ENCODE measurements around the gene COL1A2. TPM values are rescaled to one million over a fixed set of nuclear protein-coding genes. Genes with fewer than 3 reads are reported as not detected.
A peak's percentile ranks its signal among the peaks of the same experiment; 100 is the strongest.

The COL1A2 gene
- total and polyA plus RNA-seq, 2 donors (not counting 1 experiment from before 2014, with no cell fraction given) = 2,400 to 3,638 TPM

DNA sequence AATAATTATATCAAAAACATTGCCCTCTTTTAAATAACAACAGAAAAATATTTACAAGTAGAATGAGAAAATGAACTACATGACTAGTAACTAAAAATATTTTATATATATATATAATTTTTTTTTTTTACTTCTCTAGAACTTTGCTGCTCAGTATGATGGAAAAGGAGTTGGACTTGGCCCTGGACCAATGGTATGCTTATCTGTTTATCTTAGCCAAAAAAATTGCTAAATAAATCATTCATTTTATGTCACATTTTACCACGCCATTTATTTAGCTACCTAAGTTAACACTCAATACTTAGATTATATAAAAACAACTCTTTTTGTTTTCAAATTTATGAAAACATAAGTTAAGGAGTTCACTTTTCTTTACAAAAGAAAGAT, 6.7 kb downstream of the COL1A2 start:
- Histone ChIP-seq H4K20me1 (ENCODE audit: control insufficient read depth, extremely low read depth, insufficient read depth, low read length) (peaks cover 14% of the 10 kb centered on the region), H3K9me3 (ENCODE audit: control insufficient read depth, insufficient read depth, low read depth, low read length) (no peaks in the 10 kb centered on the region)

DNA sequence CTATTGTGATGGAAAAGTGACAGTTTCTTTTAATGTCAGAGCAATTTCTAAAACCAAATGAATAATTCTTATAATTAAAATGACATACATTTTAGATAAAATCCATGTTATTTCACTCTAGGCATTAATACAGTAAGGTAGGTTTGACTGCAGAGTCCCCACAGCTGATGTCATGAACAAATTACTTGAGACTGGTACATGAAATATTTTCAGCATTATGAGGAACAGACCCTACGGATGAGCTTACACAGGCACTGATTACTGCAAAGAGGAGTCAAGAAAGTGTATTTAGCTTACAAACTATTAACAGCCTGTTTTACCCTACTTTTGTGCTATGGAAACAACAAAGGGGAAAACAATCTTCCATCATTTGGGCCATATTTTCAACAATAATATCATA, 8.9 kb downstream of the COL1A2 start:
- H3K36me3 ChIP-seq (ENCODE audit: control insufficient read depth, insufficient read depth, low read length) = peaks cover 26% of the 10 kb centered on the region
- H3K27me3 ChIP-seq (ENCODE audit: control insufficient read depth, insufficient read depth, low read length) = no peaks in the 10 kb centered on the region
- no peak overlapping the region for H3K4me2 ChIP-seq (ENCODE audit: extremely low read depth, insufficient read depth, low read length)
- H3K79me2 ChIP-seq (ENCODE audit: control insufficient read depth, insufficient read depth, low read length) = peaks cover 89% of the 10 kb centered on the region
- DNase-seq (ENCODE audit: low read depth in 2 of 2) = no peak
- peaks cover 20% of the 10 kb centered on the region for H3K4me1 ChIP-seq (ENCODE audit: control insufficient read depth, extremely low read depth, insufficient read depth, low read length)
- H3K9me3 ChIP-seq (ENCODE audit: control insufficient read depth, insufficient read depth, low read depth, low read length) = no peaks in the 10 kb centered on the region
- peaks cover 7% of the 10 kb centered on the region for H4K20me1 ChIP-seq (ENCODE audit: control insufficient read depth, extremely low read depth, insufficient read depth, low read length)
- no peak overlapping the region for H2AFZ ChIP-seq (ENCODE audit: low read length)
- H3K27ac ChIP-seq (ENCODE audit: insufficient read depth, low read length) = no peak overlapping the region
- no peak overlapping the region for H3K9ac ChIP-seq (ENCODE audit: insufficient read depth, low read length)
- TF ChIP-seq EZH2 (IDR thresholded peaks at IDR 0.05; ENCODE audit: low read length, missing control alignments) = no peak
- TF ChIP-seq, protein P1, sequence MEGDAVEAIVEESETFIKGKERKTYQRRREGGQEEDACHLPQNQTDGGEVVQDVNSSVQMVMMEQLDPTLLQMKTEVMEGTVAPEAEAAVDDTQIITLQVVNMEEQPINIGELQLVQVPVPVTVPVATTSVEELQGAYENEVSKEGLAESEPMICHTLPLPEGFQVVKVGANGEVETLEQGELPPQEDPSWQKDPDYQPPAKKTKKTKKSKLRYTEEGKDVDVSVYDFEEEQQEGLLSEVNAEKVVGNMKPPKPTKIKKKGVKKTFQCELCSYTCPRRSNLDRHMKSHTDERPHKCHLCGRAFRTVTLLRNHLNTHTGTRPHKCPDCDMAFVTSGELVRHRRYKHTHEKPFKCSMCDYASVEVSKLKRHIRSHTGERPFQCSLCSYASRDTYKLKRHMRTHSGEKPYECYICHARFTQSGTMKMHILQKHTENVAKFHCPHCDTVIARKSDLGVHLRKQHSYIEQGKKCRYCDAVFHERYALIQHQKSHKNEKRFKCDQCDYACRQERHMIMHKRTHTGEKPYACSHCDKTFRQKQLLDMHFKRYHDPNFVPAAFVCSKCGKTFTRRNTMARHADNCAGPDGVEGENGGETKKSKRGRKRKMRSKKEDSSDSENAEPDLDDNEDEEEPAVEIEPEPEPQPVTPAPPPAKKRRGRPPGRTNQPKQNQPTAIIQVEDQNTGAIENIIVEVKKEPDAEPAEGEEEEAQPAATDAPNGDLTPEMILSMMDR (conservative IDR thresholded peaks at IDR 0.05 in 1 of 2, IDR thresholded peaks at IDR 0.05 in 1 of 2; ENCODE audit: low read depth in 1 of 2, low read length in 2 of 2) = no peak
- peak overlapping the region in 2 of 4 experiments; percentile 10 to 97 for H3K4me3 ChIP-seq (replicated peaks in 1 of 4; ENCODE audit: control extremely low read depth in 1 of 4, insufficient read depth in 1 of 4, low read depth in 3 of 4, low read length in 4 of 4)

More for the DNA sequence above, 6.7 kb downstream of the COL1A2 start:
- Histone ChIP-seq H3K79me2 (ENCODE audit: control insufficient read depth, insufficient read depth, low read length) (peaks cover 93% of the 10 kb centered on the region), H3K4me2 (ENCODE audit: extremely low read depth, insufficient read depth, low read length) (peak overlapping the region; percentile 54), H3K4me3 (replicated peaks in 1 of 4; ENCODE audit: control extremely low read depth in 1 of 4, insufficient read depth in 1 of 4, low read depth in 3 of 4, low read length in 4 of 4) (peak overlapping the region in 2 of 4 experiments; percentile 17 to 97), H3K27me3 (ENCODE audit: control insufficient read depth, insufficient read depth, low read length) (no peaks in the 10 kb centered on the region), H3K27ac (ENCODE audit: insufficient read depth, low read length) (peak overlapping the region; percentile 63), H3K36me3 (ENCODE audit: control insufficient read depth, insufficient read depth, low read length) (peaks cover 30% of the 10 kb centered on the region), H3K4me1 (ENCODE audit: control insufficient read depth, extremely low read depth, insufficient read depth, low read length) (peaks cover 12% of the 10 kb centered on the region), H2AFZ (ENCODE audit: low read length) (no peak overlapping the region), H3K9ac (ENCODE audit: insufficient read depth, low read length) (no peak overlapping the region)
- no peak for DNase-seq (ENCODE audit: low read depth in 2 of 2)
- TF ChIP-seq EZH2 (IDR thresholded peaks at IDR 0.05; ENCODE audit: low read length, missing control alignments) = no peak
- TF ChIP-seq, protein P1 (conservative IDR thresholded peaks at IDR 0.05 in 1 of 2, IDR thresholded peaks at IDR 0.05 in 1 of 2; ENCODE audit: low read depth in 1 of 2, low read length in 2 of 2) = no peak

GRCh38 chr7:94405506-94405905, 10.8 kb downstream of the COL1A2 start:
- Histone ChIP-seq H3K4me2 (ENCODE audit: extremely low read depth, insufficient read depth, low read length) (no peak overlapping the region), H3K4me1 (ENCODE audit: control insufficient read depth, extremely low read depth, insufficient read depth, low read length) (peaks cover 24% of the 10 kb centered on the region), H3K4me3 (replicated peaks in 1 of 4; ENCODE audit: control extremely low read depth in 1 of 4, insufficient read depth in 1 of 4, low read depth in 3 of 4, low read length in 4 of 4) (peak overlapping the region in 1 of 4 experiments; percentile 19), H3K79me2 (ENCODE audit: control insufficient read depth, insufficient read depth, low read length) (peaks cover 86% of the 10 kb centered on the region), H3K36me3 (ENCODE audit: control insufficient read depth, insufficient read depth, low read length) (peaks cover 28% of the 10 kb centered on the region), H3K9me3 (ENCODE audit: control insufficient read depth, insufficient read depth, low read depth, low read length) (no peaks in the 10 kb centered on the region), H3K27me3 (ENCODE audit: control insufficient read depth, insufficient read depth, low read length) (no peaks in the 10 kb centered on the region), H2AFZ (ENCODE audit: low read length) (no peak overlapping the region), H3K9ac (ENCODE audit: insufficient read depth, low read length) (no peak overlapping the region), H4K20me1 (ENCODE audit: control insufficient read depth, extremely low read depth, insufficient read depth, low read length) (peaks cover 8% of the 10 kb centered on the region), H3K27ac (ENCODE audit: insufficient read depth, low read length) (peak overlapping the region; percentile 18)
- TF ChIP-seq, protein P1 (conservative IDR thresholded peaks at IDR 0.05 in 1 of 2, IDR thresholded peaks at IDR 0.05 in 1 of 2; ENCODE audit: low read depth in 1 of 2, low read length in 2 of 2) = no peak
- TF ChIP-seq EZH2 (IDR thresholded peaks at IDR 0.05; ENCODE audit: low read length, missing control alignments) = no peak
- DNase-seq (ENCODE audit: low read depth in 2 of 2) = peak; percentile 1 to 57

Measured in fibroblast of lung (primary cell).